H1 (cell line): Measurements from ENCODE around the gene AOPEP. TPM values are rescaled to one million over a fixed set of nuclear protein-coding genes. Genes with fewer than 3 reads are reported as not detected.

ENCODE experiments used
- CTBP2 ChIP-seq: IDR thresholded peaks from 2 replicates; pipeline ENCODE4 v1.7.0; 2011; ENCODE audit warnings: borderline replicate concordance, mild to moderate bottlenecking, moderate library complexity, mixed read lengths, low read length; ENCODE audit not compliant: insufficient read depth, insufficient read length
- JUN ChIP-seq: IDR thresholded peaks from 2 replicates; pipeline ENCODE4 v1.6.1; 2011; ENCODE audit warnings: low read depth, mild to moderate bottlenecking, improper control_type of control experiment, low read length
- JUND ChIP-seq: IDR thresholded peaks from 2 replicates; pipeline ENCODE4 v1.6.1; 2011; ENCODE audit warnings: mild to moderate bottlenecking, improper control_type of control experiment, low read length
- RAD21 ChIP-seq, 2 experiments: IDR thresholded peaks in 1 of 2; conservative IDR thresholded peaks in 1 of 2; 2 replicates each; pipeline ENCODE4 v1.6.1; 2011; ENCODE audit warnings: low read depth in 2 of 2, low read length in 2 of 2, improper control_type of control experiment in 1 of 2, inconsistent platforms in 1 of 2, mild to moderate bottlenecking in 1 of 2, moderate library complexity in 1 of 2
- SRF ChIP-seq: IDR thresholded peaks from 2 replicates; pipeline ENCODE4 v1.6.1; 2011; ENCODE audit warnings: mild to moderate bottlenecking, low read depth, low read length, moderate library complexity
- polyA plus RNA-seq, 7 experiments: library from polyadenylated mRNA; depleted of rRNA in 3 of 7; stranded (reverse) in 5 of 7; unstranded in 2 of 7; fragments of >200 nt in 5 of 7; fragments of 200-250 nt in 2 of 7; gene quantifications; 1 replicate in 5 of 7; 2 replicates in 1 of 7; 4 replicates in 1 of 7; pipeline versions ENCODE4 v1.2.1 to v1.2.3, GENCODE V29; 2011 to 2013; ENCODE audit warnings: missing spikeins in 2 of 7, mixed read lengths in 2 of 7
- total RNA-seq: library from RNA; stranded (reverse); fragmentation: NEBNext Ultra II Directional; extraction: Animal tissue kit (Norgen Biotek cat#: 25700); gene quantifications from 2 replicates; pipeline ENCODE4 v1.2.1, GENCODE V29; 2021

The AOPEP gene
- total and polyA plus RNA-seq, 2 of the 8 experiments (the other 6 are each of a cell fraction or from before 2014, with no cell fraction given) = 6.1 to 14.3 TPM

GRCh38 chr9:95105519-95106287, 379.2 kb downstream of the AOPEP start (continued):
- TF ChIP-seq RAD21 (IDR thresholded peaks at IDR 0.05 in 1 of 2, conservative IDR thresholded peaks at IDR 0.05 in 1 of 2; ENCODE audit: low read depth in 2 of 2, low read length in 2 of 2) = no peak
- TF ChIP-seq SRF = no peak
- TF ChIP-seq JUND = no peak
- TF ChIP-seq JUN = no peak
- TF ChIP-seq CTBP2 = no peak
